ENCODE data around the gene IL20.

DNA sequence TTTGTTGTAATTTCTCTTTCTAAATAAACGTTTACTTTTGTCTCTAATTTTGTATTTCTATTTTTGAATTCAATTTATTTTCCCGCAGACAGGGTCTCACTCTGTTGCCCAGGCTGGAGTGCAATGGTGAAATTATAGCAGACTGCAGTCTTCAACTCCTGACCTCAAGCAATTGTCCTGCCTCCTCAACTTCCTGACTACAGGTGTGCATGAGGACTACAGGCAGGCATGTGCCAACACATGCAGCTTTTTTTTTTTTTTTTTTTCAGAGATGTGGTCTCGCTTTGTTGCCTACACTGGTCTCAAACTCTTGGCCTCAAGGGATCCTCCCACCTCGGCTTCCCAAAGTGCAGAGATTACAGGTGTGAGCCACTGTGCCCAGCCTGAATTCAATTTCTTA is 36.7 kb upstream of the IL20 start:
- TF ChIP-seq, protein P1, sequence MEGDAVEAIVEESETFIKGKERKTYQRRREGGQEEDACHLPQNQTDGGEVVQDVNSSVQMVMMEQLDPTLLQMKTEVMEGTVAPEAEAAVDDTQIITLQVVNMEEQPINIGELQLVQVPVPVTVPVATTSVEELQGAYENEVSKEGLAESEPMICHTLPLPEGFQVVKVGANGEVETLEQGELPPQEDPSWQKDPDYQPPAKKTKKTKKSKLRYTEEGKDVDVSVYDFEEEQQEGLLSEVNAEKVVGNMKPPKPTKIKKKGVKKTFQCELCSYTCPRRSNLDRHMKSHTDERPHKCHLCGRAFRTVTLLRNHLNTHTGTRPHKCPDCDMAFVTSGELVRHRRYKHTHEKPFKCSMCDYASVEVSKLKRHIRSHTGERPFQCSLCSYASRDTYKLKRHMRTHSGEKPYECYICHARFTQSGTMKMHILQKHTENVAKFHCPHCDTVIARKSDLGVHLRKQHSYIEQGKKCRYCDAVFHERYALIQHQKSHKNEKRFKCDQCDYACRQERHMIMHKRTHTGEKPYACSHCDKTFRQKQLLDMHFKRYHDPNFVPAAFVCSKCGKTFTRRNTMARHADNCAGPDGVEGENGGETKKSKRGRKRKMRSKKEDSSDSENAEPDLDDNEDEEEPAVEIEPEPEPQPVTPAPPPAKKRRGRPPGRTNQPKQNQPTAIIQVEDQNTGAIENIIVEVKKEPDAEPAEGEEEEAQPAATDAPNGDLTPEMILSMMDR (IDR thresholded peaks at IDR 0.05): no peak
- no peak for TF ChIP-seq POLR2A (IDR thresholded peaks at IDR 0.05)
